AG09319 (cell line): ENCODE data around the gene PSTPIP2.

Experiments
- DNase-seq: peaks from one replicate; pipeline ENCODE4 v3.0.0-alpha.2; 2010; ENCODE audit warnings: low read depth; ENCODE audit errors: extremely low read depth
- CTCF ChIP-seq: IDR thresholded peaks from 2 replicates; pipeline ENCODE4 v1.5.1; 2011; ENCODE audit warnings: low read depth, mild to moderate bottlenecking, inconsistent platforms, low read length, moderate library complexity

PSTPIP2 gene

GRCh38 chr18:46009125-46009840 lies 62.8 kb downstream of the PSTPIP2 start:
- no peak for DNase-seq
- no peak for TF ChIP-seq CTCF

GRCh38 chr18:46008531-46008930 lies 63.5 kb downstream of the PSTPIP2 start:
- DNase-seq: no peak
- no peak for TF ChIP-seq CTCF

- no peak for TF ChIP-seq CTCF
- DNase-seq: no peak
These were observed 64.9 kb downstream of the PSTPIP2 start for GRCh38 chr18:46007165-46007564.

- DNase-seq: no peak
- TF ChIP-seq CTCF: no peak
These were observed 69.1 kb downstream of the PSTPIP2 start for GRCh38 chr18:46002934-46003333.

- no peak for TF ChIP-seq CTCF
- no peak for DNase-seq
These were observed 70.2 kb downstream of the PSTPIP2 start for GRCh38 chr18:46001892-46002291.

- no peak for TF ChIP-seq CTCF
- no peak for DNase-seq
These were observed 71.0 kb downstream of the PSTPIP2 start for GRCh38 chr18:46001074-46001473.

GRCh38 chr18:45999536-45999935 lies 72.5 kb downstream of the PSTPIP2 start:
- no peak for TF ChIP-seq CTCF
- DNase-seq: no peak
